ENCODE data around the gene CCNYL1. TPM values are rescaled to one million over a fixed set of nuclear protein-coding genes. Genes with fewer than 3 reads are reported as not detected.

Gene CCNYL1
- total and polyA plus RNA-seq, 12 donors = 2.0 to 13.3 (median 6.6) TPM

DNA sequence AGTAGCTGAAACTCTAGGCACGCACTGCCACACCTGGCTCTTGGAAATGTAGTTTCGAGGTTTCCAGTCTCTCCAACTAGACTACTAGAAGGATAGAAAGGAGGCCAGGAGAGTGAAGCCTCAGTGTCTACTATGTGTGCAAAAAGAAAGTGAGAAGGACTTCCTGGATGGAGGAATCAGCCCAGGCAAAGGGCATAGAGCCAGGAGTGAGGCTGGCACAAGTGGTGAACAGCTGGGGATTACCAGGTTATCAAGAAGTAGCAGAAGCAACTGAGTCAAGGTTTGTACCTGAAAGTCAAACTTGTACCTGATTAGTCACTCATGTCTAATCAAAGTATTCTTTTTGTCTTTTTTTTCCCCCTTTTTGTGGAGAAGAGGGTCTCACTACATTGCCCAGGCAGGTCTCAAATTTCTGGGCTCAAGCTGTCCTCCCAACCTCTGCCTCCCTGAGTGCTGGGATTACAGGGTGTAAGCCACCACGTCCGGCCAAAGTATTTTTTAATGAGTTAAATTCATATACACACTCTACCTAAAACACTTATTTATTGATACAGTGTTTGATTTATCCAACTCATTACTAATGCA, 67.0 kb downstream of the CCNYL1 start:
- no peaks in the 10 kb centered on the region for H3K36me3 ChIP-seq (replicated peaks in 1 of 2)
- no peaks in the 10 kb centered on the region for H3K4me1 ChIP-seq (replicated peaks in 1 of 2)
- no peak overlapping the region for H3K4me3 ChIP-seq
- H3K9me3 ChIP-seq (replicated peaks in 1 of 3) = no peaks in the 10 kb centered on the region
- no peak for TF ChIP-seq POLR2A (IDR thresholded peaks at IDR 0.05)
- no peak for TF ChIP-seq CTCF (IDR thresholded peaks at IDR 0.05)
- H3K27ac ChIP-seq = no peak overlapping the region
- DNase-seq = no peak
- intact Hi-C loops (cut with DNase I) = no loop called here
- WGBS, 4 donors = 81 to 97% (median 83%) methylated on average over 4 of the region's 4 CpGs
- H3K27me3 ChIP-seq = no peaks in the 10 kb centered on the region

DNA sequence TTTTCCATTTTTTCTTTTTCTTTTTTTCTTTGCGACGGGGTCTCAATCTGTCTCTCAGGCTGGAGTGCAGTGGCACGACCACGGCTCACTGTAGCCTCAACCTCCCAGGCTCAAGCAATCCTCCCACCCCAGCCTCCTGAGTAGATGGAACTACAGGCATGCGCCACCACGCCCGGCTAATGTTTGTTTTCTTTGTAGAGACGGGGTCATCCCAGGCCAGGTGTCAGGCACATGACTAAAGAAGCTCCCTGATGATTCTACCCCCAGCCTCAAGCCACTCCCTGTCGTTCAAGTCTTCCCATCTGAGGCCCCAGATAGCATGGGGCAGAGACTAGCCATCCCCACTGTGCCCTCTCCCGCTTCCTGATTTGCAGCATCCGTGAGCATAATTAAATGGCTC, 68.1 kb downstream of the CCNYL1 start:
- no peak for TF ChIP-seq POLR2A (IDR thresholded peaks at IDR 0.05)
- TF ChIP-seq CTCF (IDR thresholded peaks at IDR 0.05) = no peak
- no peaks in the 10 kb centered on the region for H3K9me3 ChIP-seq (replicated peaks in 1 of 3)
- no peak for DNase-seq
- no peak overlapping the region for H3K27ac ChIP-seq
- H3K27me3 ChIP-seq = no peaks in the 10 kb centered on the region
- intact Hi-C loops (cut with DNase I) = no loop called here
- no peaks in the 10 kb centered on the region for H3K36me3 ChIP-seq (replicated peaks in 1 of 2)
- H3K4me1 ChIP-seq (replicated peaks in 1 of 2) = no peaks in the 10 kb centered on the region
- 85 to 92% (median 89%) methylated on average over 11 of the region's 11 CpGs for WGBS, 4 donors
- no peak overlapping the region for H3K4me3 ChIP-seq

- no peaks in the 10 kb centered on the region for H3K27me3 ChIP-seq
- no peaks in the 10 kb centered on the region for H3K9me3 ChIP-seq (replicated peaks in 1 of 3)
- no peak for DNase-seq
- no peaks in the 10 kb centered on the region for H3K4me1 ChIP-seq (replicated peaks in 1 of 2)
- H3K4me3 ChIP-seq = no peak overlapping the region
- intact Hi-C loops (cut with DNase I) = no loop called here
- TF ChIP-seq POLR2A (IDR thresholded peaks at IDR 0.05) (no peak), CTCF (IDR thresholded peaks at IDR 0.05) (no peak)
- 89 to 93% (median 91%) methylated on average over 8 to 10 of the region's 10 CpGs for WGBS, 4 donors
- H3K27ac ChIP-seq = no peak overlapping the region
- no peaks in the 10 kb centered on the region for H3K36me3 ChIP-seq (replicated peaks in 1 of 2)
Measured at GRCh38 chr2:207782238-207783030, 71.0 kb downstream of the CCNYL1 start.

DNA sequence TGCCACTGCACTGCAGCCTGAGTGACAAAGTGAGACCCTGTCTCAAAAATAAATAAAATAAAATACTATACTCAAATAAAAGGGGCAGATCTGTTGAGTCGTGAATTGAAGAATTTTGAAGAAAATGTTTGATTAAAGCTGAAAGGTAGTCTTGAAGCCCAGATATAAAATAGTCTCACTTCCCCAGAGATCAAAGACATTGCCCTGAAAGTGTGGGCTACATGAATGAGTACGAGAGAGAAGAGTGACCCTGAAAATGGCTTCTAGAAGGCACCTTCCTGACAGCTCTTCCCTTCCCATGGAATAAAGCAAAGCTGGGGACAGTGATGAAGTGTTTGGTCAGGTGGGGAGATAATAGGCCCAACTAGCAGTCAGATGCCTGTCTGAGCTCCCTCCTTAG, 72.1 kb downstream of the CCNYL1 start:
- no peak for DNase-seq
- Histone ChIP-seq H3K4me1 (replicated peaks in 1 of 2) (no peaks in the 10 kb centered on the region), H3K9me3 (replicated peaks in 1 of 3) (no peaks in the 10 kb centered on the region), H3K36me3 (replicated peaks in 1 of 2) (no peaks in the 10 kb centered on the region), H3K27ac (no peak overlapping the region), H3K4me3 (no peak overlapping the region), H3K27me3 (no peaks in the 10 kb centered on the region)
- no peak for TF ChIP-seq CTCF (IDR thresholded peaks at IDR 0.05)
- intact Hi-C loops (cut with DNase I) = no loop called here
- WGBS, 4 donors = 74 to 85% (median 78%) methylated on average over 2 of the region's 2 CpGs

Data from adrenal gland (tissue), 12 donors.